ENCODE measurements around the gene IGF1.
"Not testable (repeated sequence)": the region's sequence is repeated elsewhere in the genome, so short reads cannot be mapped to it uniquely, and the experiment has no call there.

Gene IGF1

GRCh38 chr12:102376181-102376747 is 104.1 kb downstream of the IGF1 start:
- DNase-seq, result no peak

- no peak for DNase-seq
Measured at GRCh38 chr12:102374190-102374589, 106.2 kb downstream of the IGF1 start.

GRCh38 chr12:102372087-102372486 is 108.3 kb downstream of the IGF1 start:
- DNase-seq, result no peak

- no peak for DNase-seq
Measured at GRCh38 chr12:102371165-102371564, 109.2 kb downstream of the IGF1 start.

- no peak for DNase-seq
Measured at GRCh38 chr12:102369876-102370275, 110.5 kb downstream of the IGF1 start.

GRCh38 chr12:102365365-102365764 is 115.0 kb downstream of the IGF1 start:
- no peak for DNase-seq

GRCh38 chr12:102364709-102365108 is 115.7 kb downstream of the IGF1 start:
- DNase-seq, result no peak

- no peak for DNase-seq
Measured at GRCh38 chr12:102356690-102357089, 123.7 kb downstream of the IGF1 start.

GRCh38 chr12:102354281-102354680 is 126.1 kb downstream of the IGF1 start:
- DNase-seq, result not testable (repeated sequence)

- no peak for DNase-seq
Measured at GRCh38 chr12:102351322-102351721, 129.0 kb downstream of the IGF1 start.

GRCh38 chr12:102350070-102350469 is 130.3 kb downstream of the IGF1 start:
- DNase-seq, result no peak

- DNase-seq, result no peak
Measured at GRCh38 chr12:102349079-102349478, 131.3 kb downstream of the IGF1 start.

- DNase-seq, result no peak
Measured at GRCh38 chr12:102347811-102348210, 132.6 kb downstream of the IGF1 start.

All from left hindlimb (tissue), 1 donor.